ENCODE results near the gene ZFPL1. TPM values are rescaled to one million over a fixed set of nuclear protein-coding genes. Genes with fewer than 3 reads are reported as not detected.

The ZFPL1 gene
- total and polyA plus RNA-seq, 9 of the 15 experiments (the other 6 are each of a cell fraction or from before 2014, with no cell fraction given): 3.7 to 37.5 (median 22.7) TPM

GRCh38 chr11:65134240-65134951 is 50.4 kb downstream of the ZFPL1 start, which contains the start of gene SYVN1:
Gene SYVN1 (minus strand): TSS chr11:65134519. CDS start chr11:65133601, 918 bp downstream.
- under 1% methylated on average over 52 of the region's 60 CpGs for WGBS (ENCODE audit: insufficient coverage, low coverage, missing lambda C conversion rate)
- no peak for FAIRE-seq
- peaks cover 37% of the 10 kb centered on the region for H3K36me3 ChIP-seq (ENCODE audit: control insufficient read depth, insufficient read depth, low read length)
- peaks cover 4% of the 10 kb centered on the region for H3K9me1 ChIP-seq (ENCODE audit: control insufficient read depth, insufficient read depth, low read length)
- H4K20me1 ChIP-seq (replicated peaks; ENCODE audit: control insufficient read depth, insufficient read depth, low read length): peaks cover 7% of the 10 kb centered on the region; the same call in 1 of the 2 replicates
- no TSS peak for BruUV-seq (replicated peaks)
- no peaks in the 10 kb centered on the region for H3K9me3 ChIP-seq (replicated peaks; ENCODE audit: control insufficient read depth, insufficient read depth, low read depth, low read length)
- CTCF ChIA-PET (ENCODE audit: low intra/inter-chr PET ratio): interaction anchor here (0.6 kb wide), 1 partner anchor 47 kb away, joined by 3 read pairs; no protein-coding TSS in a partner anchor
- peak within 1 kb of the TSS; percentile 98 to 99 for H3K9ac ChIP-seq (ENCODE audit: insufficient read depth in 1 of 2, low read depth in 2 of 2, low read length in 2 of 2)
- H2AFZ ChIP-seq (ENCODE audit: low read depth, low read length): peak within 1 kb of the TSS; percentile 94
- ATAC-seq: peak; percentile 85
- peaks cover 41% of the 10 kb centered on the region for H3K79me2 ChIP-seq (ENCODE audit: control insufficient read depth, insufficient read depth, low read length)
- H3K27me3 ChIP-seq (ENCODE audit: control insufficient read depth in 2 of 2, insufficient read depth in 2 of 2, low read length in 2 of 2): no peaks in the 10 kb centered on the region; a peak in 1 of 5 replicates
- H3K4me1 ChIP-seq (replicated peaks in 1 of 2; ENCODE audit: control insufficient read depth in 2 of 2, insufficient read depth in 2 of 2, low read length in 2 of 2): peaks cover 21 to 49% of the 10 kb centered on the region in 2 experiments; a peak in 4 of 5 replicates
- peak; percentile 91 to 94 (median 92) for DNase-seq (ENCODE audit: extremely low read depth in 1 of 4, low spot score in 3 of 4)
- peak within 1 kb of the TSS; percentile 98 for H3K27ac ChIP-seq (ENCODE audit: extremely low read depth, low read depth, low read length)
- H3K4me3 ChIP-seq: peak within 1 kb of the TSS; percentile 96
- in situ Hi-C loops (cut with MboI) (no loop called here), intact Hi-C loops (cut with micrococcal nuclease) (loop anchor here (2.0 kb wide), 2 partner anchors 34 to 46 kb away; partner anchors contain the start of gene CAPN1)
- POLR2A ChIA-PET: interaction anchor here (0.6 to 8.4 kb wide), 25 partner anchors 9 to 365 kb away, joined by 3 to 182 read pairs (median 5); partner anchors contain the start of genes CAPN1, FAU, MALAT1 and MRPL49
- peak within 1 kb of the TSS; percentile 98 for H3K4me2 ChIP-seq (ENCODE audit: insufficient read depth, low read length)
- TF ChIP-seq IRF9 (tag; IDR thresholded peaks at IDR 0.05) (no peak), ZBTB43 (CRISPR knock-in tag; IDR thresholded peaks at IDR 0.05) (0 out of 2 replicates have a peak, but pooled peaks have one; percentile 33), PREB (CRISPR knock-in tag; IDR thresholded peaks at IDR 0.05) (no peak), EP400 (IDR thresholded peaks at IDR 0.05) (peak; percentile 99), ZNF507 (tag; conservative IDR thresholded peaks at IDR 0.05) (no peak), MAFK (IDR thresholded peaks at IDR 0.05; ENCODE audit: low read length) (no peak), WHSC1 (IDR thresholded peaks at IDR 0.05; ENCODE audit: low read length) (no peak), SMC3 (conservative IDR thresholded peaks at IDR 0.05; ENCODE audit: insufficient read depth, low read depth, low read length) (0 out of 2 replicates have a peak, but pooled peaks have one; percentile 7), TSC22D4 (tag; IDR thresholded peaks at IDR 0.05) (no peak)
- TF ChIP-seq, protein P1, sequence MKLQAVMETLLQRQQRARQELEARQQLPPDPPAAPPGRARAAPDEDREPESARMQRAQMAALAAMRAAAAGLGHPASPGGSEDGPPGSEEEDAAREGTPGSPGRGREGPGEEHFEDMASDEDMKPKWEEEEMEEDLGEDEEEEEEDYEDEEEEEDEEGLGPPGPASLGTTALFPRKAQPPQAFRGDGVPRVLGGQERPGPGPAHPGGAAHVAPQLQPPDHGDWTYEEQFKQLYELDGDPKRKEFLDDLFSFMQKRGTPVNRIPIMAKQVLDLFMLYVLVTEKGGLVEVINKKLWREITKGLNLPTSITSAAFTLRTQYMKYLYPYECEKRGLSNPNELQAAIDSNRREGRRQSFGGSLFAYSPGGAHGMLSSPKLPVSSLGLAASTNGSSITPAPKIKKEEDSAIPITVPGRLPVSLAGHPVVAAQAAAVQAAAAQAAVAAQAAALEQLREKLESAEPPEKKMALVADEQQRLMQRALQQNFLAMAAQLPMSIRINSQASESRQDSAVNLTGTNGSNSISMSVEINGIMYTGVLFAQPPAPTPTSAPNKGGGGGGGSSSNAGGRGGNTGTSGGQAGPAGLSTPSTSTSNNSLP (IDR thresholded peaks at IDR 0.05; ENCODE audit: borderline replicate concordance, low read depth, low read length): 0 out of 2 replicates have a peak, but pooled peaks have one; percentile 9
- TF ChIP-seq, protein P2, sequence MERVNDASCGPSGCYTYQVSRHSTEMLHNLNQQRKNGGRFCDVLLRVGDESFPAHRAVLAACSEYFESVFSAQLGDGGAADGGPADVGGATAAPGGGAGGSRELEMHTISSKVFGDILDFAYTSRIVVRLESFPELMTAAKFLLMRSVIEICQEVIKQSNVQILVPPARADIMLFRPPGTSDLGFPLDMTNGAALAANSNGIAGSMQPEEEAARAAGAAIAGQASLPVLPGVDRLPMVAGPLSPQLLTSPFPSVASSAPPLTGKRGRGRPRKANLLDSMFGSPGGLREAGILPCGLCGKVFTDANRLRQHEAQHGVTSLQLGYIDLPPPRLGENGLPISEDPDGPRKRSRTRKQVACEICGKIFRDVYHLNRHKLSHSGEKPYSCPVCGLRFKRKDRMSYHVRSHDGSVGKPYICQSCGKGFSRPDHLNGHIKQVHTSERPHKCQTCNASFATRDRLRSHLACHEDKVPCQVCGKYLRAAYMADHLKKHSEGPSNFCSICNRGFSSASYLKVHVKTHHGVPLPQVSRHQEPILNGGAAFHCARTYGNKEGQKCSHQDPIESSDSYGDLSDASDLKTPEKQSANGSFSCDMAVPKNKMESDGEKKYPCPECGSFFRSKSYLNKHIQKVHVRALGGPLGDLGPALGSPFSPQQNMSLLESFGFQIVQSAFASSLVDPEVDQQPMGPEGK (CRISPR knock-in tag; IDR thresholded peaks at IDR 0.05; ENCODE audit: borderline replicate concordance): no peak
- TF ChIP-seq, protein P3, sequence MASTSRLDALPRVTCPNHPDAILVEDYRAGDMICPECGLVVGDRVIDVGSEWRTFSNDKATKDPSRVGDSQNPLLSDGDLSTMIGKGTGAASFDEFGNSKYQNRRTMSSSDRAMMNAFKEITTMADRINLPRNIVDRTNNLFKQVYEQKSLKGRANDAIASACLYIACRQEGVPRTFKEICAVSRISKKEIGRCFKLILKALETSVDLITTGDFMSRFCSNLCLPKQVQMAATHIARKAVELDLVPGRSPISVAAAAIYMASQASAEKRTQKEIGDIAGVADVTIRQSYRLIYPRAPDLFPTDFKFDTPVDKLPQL (IDR thresholded peaks at IDR 0.05; ENCODE audit: extremely low read depth, insufficient read length): no peak

All from K562 (cell line).